SK-N-MC (cell line): ENCODE results near the gene MAX.
"Not testable (repeated sequence)": the region's sequence is repeated elsewhere in the genome, so short reads cannot be mapped to it uniquely, and the experiment has no call there.

Experiments
- DNase-seq: peaks from one replicate; pipeline ENCODE4 v3.0.0-alpha.2; 2011; ENCODE audit warnings: low read depth, low spot score
- H3K27ac ChIP-seq: fragments of 200-600 bp; sonication (generic); 2 replicates; pipeline ENCODE4 v1.5.1; 2016; ENCODE audit warnings: mixed run types
- H3K36me3 ChIP-seq: fragments of 200-600 bp; sonication (generic); 2 replicates; pipeline ENCODE4 v1.6.1; 2017; ENCODE audit warnings: antibody characterized with exemption, low read length, mixed read lengths; ENCODE audit not compliant: insufficient read depth
- H3K4me3 ChIP-seq: fragments of 200-600 bp; sonication (generic); 2 replicates; pipeline ENCODE4 v1.5.1; 2016
- H3K9ac ChIP-seq: fragments of 200-600 bp; sonication (generic); 2 replicates; pipeline ENCODE4 v1.8.0; 2017; ENCODE audit warnings: mixed run types, mixed read lengths; ENCODE audit not compliant: insufficient read length
- H3K9me3 ChIP-seq: fragments of 200-600 bp; sonication (generic); 2 replicates; pipeline ENCODE4 v1.6.1; 2017; ENCODE audit warnings: low read depth, mild to moderate bottlenecking, antibody characterized with exemption, low read length, moderate library complexity, mixed read lengths
- EZH2 ChIP-seq: fragments of 200-600 bp; sonication (generic); IDR thresholded peaks from one replicate; pipeline ENCODE4 v1.6.1; 2017; ENCODE audit warnings: antibody characterized with exemption
- FOXP2 ChIP-seq: optimal IDR thresholded peaks from 2 replicates; pipeline ENCODE3; 2011; ENCODE audit warnings: mild to moderate bottlenecking, moderate library complexity; ENCODE audit not compliant: insufficient read depth; ENCODE audit errors: extremely low read length, control extremely low read depth
- POLR2AphosphoS5 ChIP-seq: IDR thresholded peaks from 2 replicates; pipeline ENCODE4 v1.6.1; 2012; ENCODE audit warnings: mild to moderate bottlenecking, low read depth, low read length, borderline replicate concordance

The MAX gene

DNA sequence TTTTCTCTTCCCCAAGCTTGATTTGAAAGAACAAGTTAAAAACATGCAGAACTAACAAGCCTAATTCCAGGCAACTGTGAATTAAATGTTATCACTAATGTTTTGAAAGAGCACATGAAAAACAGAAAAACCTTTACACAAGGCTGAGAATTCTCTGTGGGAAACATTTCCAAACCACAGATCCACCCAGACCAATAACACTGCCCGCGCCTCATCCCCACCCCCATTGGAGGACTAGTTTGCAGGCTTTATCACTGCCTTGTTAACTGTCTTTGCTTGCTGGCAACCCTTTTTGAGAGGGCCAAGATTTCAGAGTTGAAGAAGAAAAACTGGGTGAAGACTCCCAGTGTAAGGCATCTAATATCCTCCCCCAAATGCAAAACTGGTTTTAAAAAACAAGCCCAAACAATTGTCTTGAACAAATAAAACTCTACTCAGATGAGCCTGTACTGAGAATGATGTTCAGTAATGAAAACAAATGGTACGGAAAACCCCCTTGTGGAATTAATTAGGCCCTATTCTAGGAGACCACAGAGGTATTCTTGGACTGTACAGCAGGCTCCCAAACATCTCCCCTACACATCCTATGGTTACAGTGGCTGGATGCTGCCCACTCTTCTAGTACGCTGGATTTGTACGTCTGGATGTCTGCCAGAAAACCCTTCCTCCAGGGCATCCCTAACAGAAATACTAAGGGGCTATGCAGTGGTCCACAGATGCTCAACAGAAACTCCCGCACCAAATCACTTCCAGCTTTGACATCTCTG is 5.8 kb downstream of the MAX start:
- H3K36me3 ChIP-seq: peaks cover 63% of the 10 kb centered on the region
- H3K9ac ChIP-seq: no peak overlapping the region
- H3K27ac ChIP-seq: no peak overlapping the region
- DNase-seq: no peak
- no peaks in the 10 kb centered on the region for H3K9me3 ChIP-seq
- H3K4me3 ChIP-seq: no peak overlapping the region
- no peak for TF ChIP-seq FOXP2
- TF ChIP-seq EZH2: no peak
- TF ChIP-seq POLR2AphosphoS5: no peak

DNA sequence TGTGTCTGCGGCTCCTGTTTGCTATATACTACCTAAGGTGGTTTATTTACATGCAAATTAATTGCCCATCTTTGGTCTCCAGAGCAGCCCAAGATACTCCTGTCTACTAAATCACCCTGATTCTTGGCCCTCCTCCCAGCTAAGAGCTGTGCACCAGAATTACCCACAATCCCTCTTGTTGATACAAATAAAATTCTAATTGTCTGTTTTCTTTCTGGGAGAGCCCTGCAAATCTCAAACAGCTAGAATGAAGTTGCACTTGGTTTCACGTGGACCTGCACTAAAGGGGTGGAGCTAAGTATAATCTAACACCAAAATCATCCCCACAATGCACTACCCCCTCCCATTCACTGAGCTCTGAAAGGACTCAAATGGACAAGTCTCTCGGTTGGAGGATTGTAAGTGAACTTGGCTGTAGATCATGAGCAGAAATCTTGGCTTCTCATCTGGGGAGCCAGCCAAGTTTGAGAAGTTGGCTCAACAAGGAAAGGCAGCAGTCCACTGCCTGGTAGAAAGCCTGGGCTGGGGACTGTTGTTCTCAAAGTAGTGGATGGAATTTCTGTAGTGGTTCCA is 6.6 kb downstream of the MAX start:
- TF ChIP-seq EZH2: no peak
- no peak for TF ChIP-seq POLR2AphosphoS5
- TF ChIP-seq FOXP2: no peak
- DNase-seq: no peak
- Histone ChIP-seq H3K9ac (no peak overlapping the region), H3K27ac (no peak overlapping the region), H3K36me3 (peaks cover 68% of the 10 kb centered on the region), H3K4me3 (no peak overlapping the region), H3K9me3 (no peaks in the 10 kb centered on the region)

DNA sequence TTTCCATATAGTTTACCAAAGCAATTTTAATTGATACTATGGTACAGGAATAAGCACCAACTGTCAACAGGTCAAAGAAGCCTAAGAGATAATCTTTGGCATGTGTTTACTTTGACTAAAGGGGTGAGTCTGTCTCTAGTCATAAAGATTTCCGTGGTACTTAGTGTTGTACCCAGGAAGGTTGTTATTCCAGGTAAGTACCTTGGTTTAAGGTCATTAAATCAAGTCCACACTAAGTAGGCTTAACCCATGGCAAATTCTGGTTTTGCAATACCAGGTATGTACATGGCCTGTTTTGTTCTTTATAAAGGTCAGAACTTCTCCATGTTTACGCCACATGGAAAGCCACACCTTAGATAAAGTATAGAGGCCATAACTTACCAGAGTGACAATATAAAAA is 10.0 kb downstream of the MAX start:
- Histone ChIP-seq H3K9me3 (peaks cover 3% of the 10 kb centered on the region; the same call in 1 of the 2 replicates), H3K9ac (no peak overlapping the region), H3K36me3 (peaks cover 83% of the 10 kb centered on the region), H3K27ac (no peak overlapping the region), H3K4me3 (no peak overlapping the region)
- no peak for DNase-seq
- TF ChIP-seq FOXP2 (no peak), EZH2 (no peak), POLR2AphosphoS5 (no peak)

DNA sequence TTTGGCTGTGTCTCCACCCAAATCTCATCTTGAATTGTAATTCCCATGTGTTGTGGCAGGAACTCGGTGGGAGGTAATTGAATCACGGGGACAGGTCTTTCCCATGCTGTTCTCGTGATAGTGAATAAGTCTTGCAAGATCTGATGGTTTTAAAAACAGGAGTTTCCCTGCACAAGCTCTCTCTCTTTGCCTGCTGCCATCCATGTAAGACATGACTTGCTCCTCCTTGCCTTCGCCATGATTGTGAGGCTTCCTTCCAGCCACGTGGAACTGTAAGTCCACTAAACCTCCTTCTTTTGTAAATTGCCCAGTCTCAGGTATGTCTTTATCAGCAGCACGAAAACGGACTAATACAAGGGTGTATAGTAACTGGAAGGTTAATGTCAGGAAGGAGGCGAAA is 14.5 kb downstream of the MAX start:
- not testable (repeated sequence) for H3K4me3 ChIP-seq, H3K9me3 ChIP-seq, DNase-seq, H3K9ac ChIP-seq, H3K27ac ChIP-seq
- H3K36me3 ChIP-seq: peaks cover 94% of the 10 kb centered on the region

DNA sequence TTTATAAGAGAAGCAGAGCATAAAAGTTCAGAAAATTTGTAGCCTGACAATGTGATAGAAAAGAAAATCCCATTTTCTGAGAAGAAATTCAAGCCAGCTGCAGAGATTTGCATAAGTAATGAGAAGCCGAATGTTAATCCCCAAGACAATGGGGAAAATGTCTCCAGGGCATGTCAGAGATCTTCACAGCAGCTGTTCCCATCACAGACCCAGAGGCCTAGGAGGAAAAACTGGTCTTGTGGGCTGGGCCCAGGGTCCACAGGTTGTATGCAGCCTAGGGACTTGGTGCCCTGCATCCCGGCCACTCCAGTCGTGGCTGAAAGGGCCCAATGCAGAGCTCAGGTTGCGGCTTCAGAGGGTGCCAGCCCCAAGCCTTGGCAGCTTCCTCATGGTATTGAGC is 15.6 kb downstream of the MAX start:
- not testable (repeated sequence) for H3K4me3 ChIP-seq, DNase-seq, H3K27ac ChIP-seq, H3K9ac ChIP-seq, H3K9me3 ChIP-seq
- peaks cover 94% of the 10 kb centered on the region for H3K36me3 ChIP-seq

DNA sequence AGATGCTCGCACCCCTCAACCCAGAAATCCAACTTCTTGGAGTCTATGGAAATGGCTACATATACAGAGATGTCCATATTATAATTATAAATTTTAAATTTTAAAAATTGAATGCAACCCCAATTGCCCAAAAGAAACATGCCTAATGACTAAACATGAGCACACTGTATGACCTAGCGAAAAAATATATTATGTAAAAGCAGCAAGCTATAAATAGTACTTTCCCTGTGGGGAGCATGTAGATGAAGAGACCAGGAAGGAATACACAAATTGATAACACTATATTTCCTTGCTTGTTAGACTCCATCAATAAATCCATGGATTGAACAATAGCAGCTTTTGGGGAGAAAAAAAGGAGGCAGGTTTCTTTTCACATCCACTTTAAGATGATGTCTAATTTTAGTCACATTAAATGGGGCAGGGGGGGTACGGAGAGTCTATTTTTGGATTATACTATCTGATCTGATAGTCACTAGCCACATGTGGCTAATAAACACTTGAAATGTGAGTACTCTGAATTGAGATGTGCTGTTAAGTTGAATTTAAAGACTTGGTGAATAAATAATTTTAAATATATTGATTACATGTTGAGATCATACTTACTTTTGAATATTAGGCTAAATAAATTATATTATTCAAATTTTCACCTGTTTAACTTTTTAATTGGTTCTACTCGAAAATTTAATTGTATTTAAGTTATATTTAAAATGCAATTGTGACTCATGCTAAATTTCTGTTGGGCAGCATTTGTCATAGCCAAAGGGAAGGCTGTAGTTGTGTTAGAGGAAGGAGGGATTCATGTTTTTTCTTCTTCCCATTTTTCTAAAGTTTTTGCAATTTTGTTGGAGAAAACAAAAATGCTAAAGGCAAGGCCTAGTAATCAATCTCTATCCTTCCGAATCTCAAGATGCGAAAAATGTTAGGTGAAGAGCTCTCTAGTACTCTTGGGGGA is 17.5 kb downstream of the MAX start:
- Histone ChIP-seq H3K4me3 (no peak overlapping the region), H3K9ac (no peak overlapping the region), H3K9me3 (peaks cover 3% of the 10 kb centered on the region; the same call in 1 of the 2 replicates), H3K36me3 (peaks cover 94% of the 10 kb centered on the region), H3K27ac (no peak overlapping the region)
- DNase-seq: no peak
- TF ChIP-seq EZH2: no peak
- TF ChIP-seq POLR2AphosphoS5: no peak
- no peak for TF ChIP-seq FOXP2

DNA sequence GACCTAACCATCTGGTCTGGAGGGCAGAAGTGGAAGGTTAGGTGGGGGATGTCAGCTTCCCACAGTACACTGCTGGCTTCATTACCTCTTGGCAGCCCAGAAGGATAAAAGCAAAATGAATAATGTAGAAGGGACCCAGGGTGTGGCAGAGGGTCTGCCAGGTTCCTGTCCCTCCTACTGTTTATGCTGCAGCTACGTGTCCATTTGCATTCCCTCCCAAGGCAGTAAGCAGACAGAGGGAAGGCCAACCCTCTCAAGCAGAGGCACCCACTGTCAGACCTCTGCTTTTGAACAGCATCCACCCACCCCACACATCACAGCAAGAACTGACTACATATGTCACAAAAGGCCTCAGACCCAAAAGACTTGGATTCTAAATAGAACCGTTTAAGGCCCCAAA is 19.4 kb downstream of the MAX start:
- Histone ChIP-seq H3K27ac (no peak overlapping the region), H3K36me3 (peaks cover 90% of the 10 kb centered on the region), H3K9me3 (no peaks in the 10 kb centered on the region), H3K9ac (no peak overlapping the region), H3K4me3 (no peak overlapping the region)
- TF ChIP-seq FOXP2: no peak
- no peak for TF ChIP-seq POLR2AphosphoS5
- no peak for TF ChIP-seq EZH2
- no peak for DNase-seq

DNA sequence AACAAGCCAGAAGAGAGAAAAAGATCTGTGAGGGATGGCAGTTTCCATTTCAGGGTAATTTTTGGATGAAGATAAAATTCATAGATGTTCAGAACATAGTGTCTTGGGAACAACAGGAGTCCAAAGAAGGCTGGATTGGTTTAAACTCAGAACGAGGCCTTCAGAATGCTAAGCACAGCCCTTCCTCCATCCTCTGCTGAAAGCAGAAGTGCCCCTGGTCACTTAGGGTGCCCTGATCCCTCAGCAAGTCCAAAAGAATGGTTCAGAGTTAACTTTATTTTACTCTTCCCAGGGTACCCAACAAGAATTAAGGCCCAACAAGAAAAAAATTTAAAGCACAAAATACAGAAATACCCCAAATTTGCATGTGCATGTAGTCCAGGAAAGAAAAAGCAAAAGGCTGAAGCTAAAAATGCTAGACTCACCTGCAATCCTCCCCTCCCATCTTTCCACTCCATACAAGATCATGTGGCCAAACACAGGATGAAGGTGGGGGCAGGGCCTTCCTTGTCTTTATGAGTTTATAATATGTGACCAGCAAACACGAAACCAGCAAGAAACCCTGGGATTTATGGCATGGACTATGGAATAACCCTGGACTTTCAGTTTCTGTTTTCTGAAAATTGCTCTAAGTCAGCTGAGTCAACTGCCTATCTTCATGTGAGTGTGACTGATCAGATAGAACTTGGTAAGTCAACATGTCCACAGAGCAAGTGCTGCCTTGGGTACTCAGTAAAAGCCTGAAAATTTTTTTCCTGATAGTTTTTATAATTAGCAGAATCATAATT is 21.2 kb downstream of the MAX start:
- Histone ChIP-seq H3K27ac (no peak overlapping the region), H3K4me3 (no peak overlapping the region), H3K9ac (no peak overlapping the region), H3K9me3 (no peaks in the 10 kb centered on the region), H3K36me3 (peaks cover 82% of the 10 kb centered on the region)
- DNase-seq: no peak
- no peak for TF ChIP-seq EZH2
- no peak for TF ChIP-seq POLR2AphosphoS5
- TF ChIP-seq FOXP2: no peak
